Measurements from ENCODE around the gene FAM234B. TPM values are rescaled to one million over a fixed set of nuclear protein-coding genes. Genes with fewer than 3 reads are reported as not detected.

FAM234B gene
- polyA plus RNA-seq, 1 experiment: 7.3 TPM

DNA sequence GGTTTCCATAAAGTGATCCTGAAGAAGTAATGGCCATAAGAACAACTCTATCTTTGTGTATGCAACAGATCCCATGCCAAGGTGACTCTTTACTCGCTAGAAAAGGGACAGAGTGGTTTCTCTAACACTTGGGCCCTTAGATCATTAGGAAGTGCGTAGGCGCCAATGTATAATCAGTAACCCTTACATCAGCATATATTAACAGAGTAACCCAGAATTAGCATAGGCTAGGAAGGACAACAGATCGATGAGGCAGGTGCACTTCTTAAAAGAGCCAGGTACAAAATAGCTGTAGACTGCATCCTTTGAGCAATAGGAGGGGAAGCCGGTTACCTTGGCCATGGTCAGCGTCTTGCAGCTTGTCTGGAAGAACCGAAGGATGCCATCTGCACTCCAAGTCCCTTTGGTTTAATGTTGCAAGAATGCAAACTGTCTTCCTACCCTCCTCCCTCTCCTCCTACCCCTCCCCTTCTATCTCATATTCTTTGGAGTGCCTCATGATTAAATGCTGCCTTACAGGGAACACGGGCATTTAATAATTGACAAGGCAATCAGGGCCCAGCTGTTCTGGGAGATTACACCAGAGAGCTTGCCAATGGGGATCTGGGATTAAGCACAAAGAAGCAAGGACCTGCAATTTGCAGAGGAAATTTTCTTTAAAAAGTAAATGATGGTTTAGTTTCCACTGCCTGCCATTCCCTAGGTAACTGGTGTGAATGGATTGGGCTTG is 51.2 kb downstream of the FAM234B start:
- POLR2A ChIA-PET: no interaction called here
- Histone ChIP-seq H3K9me3 (ENCODE audit: control insufficient read depth, insufficient read depth, low read length) (no peaks in the 10 kb centered on the region), H3K27me3 (ENCODE audit: control insufficient read depth, insufficient read depth, low read length) (no peaks in the 10 kb centered on the region), H3K4me3 (ENCODE audit: low read depth, low read length) (no peak overlapping the region), H3K27ac (ENCODE audit: low read depth, low read length) (no peak overlapping the region)
- CTCF ChIA-PET: interaction anchor here (0.7 to 4.2 kb wide), 2 partner anchors 116 to 160 kb away, joined by 3 to 39 read pairs; no protein-coding TSS in a partner anchor
- no peak for TF ChIP-seq CTCF (IDR thresholded peaks at IDR 0.05; ENCODE audit: low read depth, low read length)
- no peak for DNase-seq (ENCODE audit: low read depth, low spot score)

GRCh38 chr12:13097491-13098011 is 53.4 kb downstream of the FAM234B start:
- ChIA-PET POLR2A (interaction anchor here (0.5 to 5.7 kb wide), 6 partner anchors 38 to 294 kb away, joined by 3 to 44 read pairs (median 8); partner anchors contain the start of gene EMP1), CTCF (interaction anchor here (1.0 to 4.3 kb wide), 5 partner anchors 88 to 126 kb away, joined by 4 to 63 read pairs (median 5); no protein-coding TSS in a partner anchor)
- Histone ChIP-seq H3K27me3 (ENCODE audit: control insufficient read depth, insufficient read depth, low read length) (no peaks in the 10 kb centered on the region), H3K27ac (ENCODE audit: low read depth, low read length) (peak overlapping the region; percentile 97), H3K9me3 (ENCODE audit: control insufficient read depth, insufficient read depth, low read length) (no peaks in the 10 kb centered on the region), H3K4me3 (ENCODE audit: low read depth, low read length) (no peak overlapping the region; the same call in 1 of the 2 replicates)
- no peak for TF ChIP-seq CTCF (IDR thresholded peaks at IDR 0.05; ENCODE audit: low read depth, low read length)
- no peak for DNase-seq (ENCODE audit: low read depth, low spot score)

GRCh38 chr12:13099066-13099843 is 55.1 kb downstream of the FAM234B start:
- ChIA-PET CTCF (interaction anchor here (0.7 to 4.3 kb wide), 10 partner anchors 50 to 310 kb away, joined by 3 to 63 read pairs (median 4); no protein-coding TSS in a partner anchor), POLR2A (interaction anchor here (0.8 to 5.7 kb wide), 3 partner anchors 98 to 107 kb away, joined by 3 to 44 read pairs (median 5); partner anchors contain the start of gene EMP1)
- TF ChIP-seq CTCF (IDR thresholded peaks at IDR 0.05; ENCODE audit: low read depth, low read length): no peak
- no peaks in the 10 kb centered on the region for H3K9me3 ChIP-seq (ENCODE audit: control insufficient read depth, insufficient read depth, low read length)
- DNase-seq (ENCODE audit: low read depth, low spot score): no peak
- no peak overlapping the region for H3K4me3 ChIP-seq (ENCODE audit: low read depth, low read length)
- H3K27ac ChIP-seq (ENCODE audit: low read depth, low read length): peak overlapping the region; percentile 97
- no peaks in the 10 kb centered on the region for H3K27me3 ChIP-seq (ENCODE audit: control insufficient read depth, insufficient read depth, low read length)

DNA sequence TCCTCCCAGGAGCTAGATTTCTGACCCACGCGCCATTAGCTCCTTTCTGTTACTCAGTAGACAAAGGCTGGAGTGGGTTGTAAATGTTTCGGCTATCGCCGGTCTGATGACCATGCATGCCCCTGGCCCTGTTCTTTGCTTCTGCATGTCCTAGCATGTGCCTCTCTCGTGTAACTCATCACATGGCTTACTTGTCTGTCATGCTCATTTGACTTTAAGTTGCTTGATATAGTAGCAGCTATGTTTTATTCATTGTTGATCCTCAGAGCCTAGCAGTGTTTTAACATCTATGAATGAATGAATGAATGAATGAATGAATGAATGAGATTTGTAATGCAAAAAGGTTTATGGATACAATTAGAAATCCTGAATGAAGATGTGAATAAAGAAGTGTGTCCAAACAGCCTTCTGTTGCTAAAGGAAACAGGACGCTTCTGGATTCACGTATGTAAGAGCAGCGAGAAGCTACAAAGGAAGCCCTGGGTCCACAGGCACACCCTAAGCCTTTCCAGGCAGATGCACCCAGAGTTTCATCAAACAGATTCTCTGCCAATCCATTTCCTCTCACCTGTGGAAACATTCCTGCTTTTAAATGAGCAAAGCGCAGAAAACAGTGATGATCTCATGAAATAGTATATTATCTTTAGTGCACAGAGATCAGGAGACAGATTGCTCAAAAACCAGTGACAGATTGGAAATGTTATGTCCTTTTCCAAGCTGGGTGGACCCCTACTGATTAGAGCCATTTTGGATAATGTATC is 55.8 kb downstream of the FAM234B start:
- ChIA-PET POLR2A (interaction anchor here (0.8 to 5.7 kb wide), 4 partner anchors 79 to 106 kb away, joined by 3 to 44 read pairs (median 4); partner anchors contain the start of gene EMP1), CTCF (interaction anchor here (0.7 to 4.3 kb wide), 10 partner anchors 98 to 311 kb away, joined by 3 to 63 read pairs (median 4); no protein-coding TSS in a partner anchor)
- no peak overlapping the region; the same call in 1 of the 2 replicates for H3K4me3 ChIP-seq (ENCODE audit: low read depth, low read length)
- DNase-seq (ENCODE audit: low read depth, low spot score): no peak
- no peaks in the 10 kb centered on the region for H3K9me3 ChIP-seq (ENCODE audit: control insufficient read depth, insufficient read depth, low read length)
- no peak for TF ChIP-seq CTCF (IDR thresholded peaks at IDR 0.05; ENCODE audit: low read depth, low read length)
- peak overlapping the region; percentile 98 for H3K27ac ChIP-seq (ENCODE audit: low read depth, low read length)
- no peaks in the 10 kb centered on the region for H3K27me3 ChIP-seq (ENCODE audit: control insufficient read depth, insufficient read depth, low read length)

Data from AG04450 (cell line).